Measurements from ENCODE around the gene LATS2. TPM values are rescaled to one million over a fixed set of nuclear protein-coding genes. Genes with fewer than 3 reads are reported as not detected.

The LATS2 gene
- total RNA-seq: 10 to 100 TPM; 40.1 to 59.2 TPM

DNA sequence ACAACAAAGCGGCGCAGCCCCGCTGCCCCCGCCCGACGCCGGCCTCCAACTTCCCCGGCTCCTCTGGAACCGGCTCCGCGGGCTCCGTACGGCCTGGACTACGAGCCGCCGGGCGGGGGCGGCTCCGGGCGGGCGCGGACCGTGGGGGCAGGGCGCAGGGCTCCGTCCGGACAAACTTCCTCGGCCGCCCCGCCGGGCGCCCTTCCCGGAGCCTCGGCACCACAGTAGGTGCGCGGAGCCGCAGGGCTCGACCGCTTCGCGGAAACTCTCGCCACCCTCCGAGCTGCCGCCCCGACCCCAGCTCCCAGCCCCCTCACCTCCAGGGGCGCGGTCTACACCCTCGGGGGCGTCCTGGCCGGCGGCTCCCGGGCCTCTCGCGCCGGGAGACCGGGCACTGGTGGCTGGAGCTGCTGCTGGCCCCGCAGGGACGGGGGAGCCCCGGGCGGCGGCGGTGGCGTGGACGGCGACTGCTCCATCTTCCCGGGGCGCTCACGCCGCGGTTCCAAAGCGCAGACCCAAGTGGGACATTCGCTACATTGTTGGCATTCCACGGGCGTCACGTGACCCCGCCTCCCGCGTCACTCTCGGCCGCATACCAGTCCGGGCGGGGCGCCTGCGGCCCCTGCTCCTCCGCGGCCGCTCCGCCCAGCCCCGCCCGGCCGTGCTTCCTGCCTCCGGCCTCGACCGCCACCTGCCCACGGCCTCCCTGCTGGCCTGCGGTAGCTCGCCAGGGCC, at the start of gene LATS2:
Gene LATS2, minus strand, starts transcription at position 558 of the 735 bp plus-strand sequence. CDS start 15,560 bp downstream, outside the sequence.
- TF ChIP-seq CTCF (IDR thresholded peaks at IDR 0.05): no peak
- ATAC-seq (ENCODE audit: insufficient number of reproducible peaks, low FRiP score, low read depth) (peak; percentile 94), DNase-seq (ENCODE audit: low spot score) (peak; percentile 86)
- H3K36me3 ChIP-seq: no peaks in the 10 kb centered on the region
- no peaks in the 10 kb centered on the region for H3K27me3 ChIP-seq (replicated peaks; ENCODE audit: insufficient read depth)
- peaks cover 14 to 35% of the 10 kb centered on the region in 2 donors for H3K4me1 ChIP-seq (ENCODE audit: control insufficient read depth in 1 of 2, low read depth in 2 of 2)
- peak within 1 kb of the TSS; percentile 99 to 100 for H3K27ac ChIP-seq
- peak within 1 kb of the TSS; percentile 99 for H3K4me3 ChIP-seq
- no peaks in the 10 kb centered on the region for H3K9me3 ChIP-seq

- TF ChIP-seq CTCF (IDR thresholded peaks at IDR 0.05): no peak
- no peaks in the 10 kb centered on the region for H3K27me3 ChIP-seq (replicated peaks; ENCODE audit: insufficient read depth)
- H3K27ac ChIP-seq: no peak overlapping the region
- H3K4me1 ChIP-seq (ENCODE audit: control insufficient read depth in 1 of 2, low read depth in 2 of 2): no peaks in the 10 kb centered on the region
- H3K4me3 ChIP-seq: no peak overlapping the region
- ATAC-seq (ENCODE audit: insufficient number of reproducible peaks, low FRiP score, low read depth) (no peak), DNase-seq (ENCODE audit: low spot score) (no peak)
- no peaks in the 10 kb centered on the region for H3K9me3 ChIP-seq
- no peaks in the 10 kb centered on the region for H3K36me3 ChIP-seq
These were observed 47.8 kb upstream of the LATS2 start for GRCh38 chr13:21109168-21109567.

- ATAC-seq (ENCODE audit: insufficient number of reproducible peaks, low FRiP score, low read depth) (no peak), DNase-seq (ENCODE audit: low spot score) (no peak)
- no peaks in the 10 kb centered on the region for H3K36me3 ChIP-seq
- H3K27ac ChIP-seq: no peak overlapping the region
- no peaks in the 10 kb centered on the region for H3K9me3 ChIP-seq
- H3K4me1 ChIP-seq (ENCODE audit: control insufficient read depth in 1 of 2, low read depth in 2 of 2): no peaks in the 10 kb centered on the region
- no peak for TF ChIP-seq CTCF (IDR thresholded peaks at IDR 0.05)
- no peak overlapping the region for H3K4me3 ChIP-seq
- H3K27me3 ChIP-seq (replicated peaks; ENCODE audit: insufficient read depth): no peaks in the 10 kb centered on the region
These were observed 44.7 kb upstream of the LATS2 start for GRCh38 chr13:21106089-21106488.

DNA sequence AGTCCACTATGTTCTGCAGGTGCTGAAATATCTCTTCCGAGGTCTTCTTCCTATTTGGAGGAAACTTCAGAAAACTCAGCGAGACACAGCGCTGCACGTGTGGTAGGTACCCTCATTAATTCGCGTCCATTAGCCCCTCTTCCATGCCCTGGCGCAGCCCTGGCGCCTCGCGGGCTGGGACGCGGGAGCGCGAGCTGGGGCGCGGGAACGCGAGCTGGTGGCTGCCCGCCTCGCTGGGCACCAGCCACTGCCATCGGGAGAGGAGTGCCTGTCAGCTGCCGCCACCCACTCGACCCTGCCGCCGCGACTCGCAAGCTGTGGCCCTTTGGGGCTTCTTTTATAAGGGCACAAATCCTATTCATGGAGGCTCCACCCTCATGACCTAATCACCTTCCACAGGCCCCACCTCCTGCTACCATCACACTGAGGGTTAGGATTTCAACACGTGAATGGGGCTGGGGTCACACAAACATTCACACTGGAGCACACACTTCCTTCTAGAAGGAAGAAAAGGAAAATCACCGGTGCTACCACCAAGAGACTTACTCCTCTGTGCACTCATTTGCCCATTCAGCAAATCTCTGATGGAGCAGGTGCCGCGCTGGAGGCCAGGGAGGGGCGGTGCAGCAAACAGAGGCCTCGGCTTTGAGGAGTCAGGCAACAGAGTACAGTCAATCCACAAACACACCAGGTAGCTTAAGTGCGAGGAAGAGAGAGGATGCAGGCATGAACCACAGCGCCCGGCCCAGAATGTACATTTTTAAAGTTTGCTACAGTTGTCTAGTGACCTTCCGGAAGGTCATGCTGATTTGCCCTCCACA, 43.0 kb upstream of the LATS2 start:
- H3K36me3 ChIP-seq: no peaks in the 10 kb centered on the region
- DNase-seq (ENCODE audit: low spot score) (no peak), ATAC-seq (ENCODE audit: insufficient number of reproducible peaks, low FRiP score, low read depth) (no peak)
- TF ChIP-seq CTCF (IDR thresholded peaks at IDR 0.05): no peak
- H3K4me1 ChIP-seq (ENCODE audit: control insufficient read depth in 1 of 2, low read depth in 2 of 2): no peaks in the 10 kb centered on the region
- no peaks in the 10 kb centered on the region for H3K27me3 ChIP-seq (replicated peaks; ENCODE audit: insufficient read depth)
- H3K9me3 ChIP-seq: no peaks in the 10 kb centered on the region
- no peak overlapping the region for H3K27ac ChIP-seq
- H3K4me3 ChIP-seq: no peak overlapping the region

DNA sequence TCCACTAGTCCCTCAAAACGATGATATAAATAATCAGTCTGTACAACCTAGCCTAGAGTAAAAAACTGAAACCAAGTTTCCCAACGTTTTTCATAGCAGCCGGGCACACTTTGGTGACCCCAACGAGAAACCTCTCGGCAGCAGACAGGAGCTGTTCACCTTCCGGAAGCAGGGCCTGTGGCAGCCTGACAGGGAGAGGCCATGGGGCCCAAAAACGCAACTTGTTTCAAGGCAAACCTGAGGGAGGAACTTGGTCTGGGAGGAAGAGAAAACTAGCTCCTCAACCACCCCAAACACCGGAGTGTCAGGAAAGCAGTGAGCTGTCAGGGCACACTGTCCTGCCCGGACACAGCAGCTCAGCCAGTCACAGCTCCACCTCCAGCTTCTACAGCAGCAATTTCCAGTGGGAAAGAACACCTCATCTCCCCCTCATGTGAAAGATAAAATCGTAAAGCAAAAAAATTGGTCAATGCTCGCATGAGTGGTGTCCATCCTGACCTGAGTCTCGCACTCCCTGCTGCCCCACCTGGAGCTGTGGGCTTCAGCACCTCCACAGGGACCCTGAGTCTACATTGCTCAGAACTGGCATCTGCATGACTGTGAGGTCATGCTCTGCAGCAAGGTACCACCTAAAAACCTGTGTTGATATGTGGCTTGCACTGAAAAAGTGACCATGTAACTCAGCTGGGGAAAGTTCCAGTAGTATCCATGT, 40.6 kb upstream of the LATS2 start:
- no peaks in the 10 kb centered on the region for H3K27me3 ChIP-seq (replicated peaks; ENCODE audit: insufficient read depth)
- DNase-seq (ENCODE audit: low spot score): no peak
- no peak for ATAC-seq (ENCODE audit: insufficient number of reproducible peaks, low FRiP score, low read depth)
- H3K27ac ChIP-seq: no peak overlapping the region
- H3K9me3 ChIP-seq: no peaks in the 10 kb centered on the region
- no peak for TF ChIP-seq CTCF (IDR thresholded peaks at IDR 0.05)
- H3K4me1 ChIP-seq (ENCODE audit: control insufficient read depth in 1 of 2, low read depth in 2 of 2): no peaks in the 10 kb centered on the region
- H3K4me3 ChIP-seq: no peak overlapping the region
- H3K36me3 ChIP-seq: no peaks in the 10 kb centered on the region
